OCI-LY3 (cell line): Measurements from ENCODE around the gene DNAJC6.

Source experiments
- H2AFZ ChIP-seq: fragments of 200-600, 300-600 bp; shearing (Covaris generic); 2 replicates; pipeline ENCODE4 v1.6.0; 2014; ENCODE audit warnings: antibody characterized with exemption, low read depth, low read length
- H3K27ac ChIP-seq: fragments of 200-600, 300-600 bp; sonication (generic); 2 replicates; pipeline ENCODE4 v1.5.1; 2014; ENCODE audit warnings: mild to moderate bottlenecking, low read length, moderate library complexity, mixed read lengths
- H3K27me3 ChIP-seq: fragments of 200-600, 300-600 bp; sonication (generic); 2 replicates; pipeline ENCODE4 v1.6.1; 2014; ENCODE audit warnings: low read depth, low read length, mixed read lengths
- H3K36me3 ChIP-seq: fragments of 200-600, 300-600 bp; sonication (generic); replicated peaks from 2 replicates; pipeline ENCODE3; 2014; ENCODE audit warnings: low read depth, low read length, mixed read lengths
- H3K4me1 ChIP-seq: fragments of 300-600, 200-600 bp; sonication (generic); 2 replicates; pipeline ENCODE4 v1.6.1; 2014; ENCODE audit warnings: low read length, mixed read lengths
- H3K4me2 ChIP-seq: fragments of 200-600, 300-600 bp; sonication (generic); 2 replicates; pipeline ENCODE4 v1.6.1; 2014; ENCODE audit warnings: low read length, mixed read lengths
- H3K4me3 ChIP-seq: fragments of 300-600, 200-600 bp; sonication (generic); 2 replicates; pipeline ENCODE4 v1.5.1; 2014; ENCODE audit warnings: antibody characterized with exemption, mild to moderate bottlenecking, low read length, moderate library complexity
- H3K79me2 ChIP-seq: fragments of 300-600, 200-600 bp; shearing (Covaris generic); 2 replicates; pipeline ENCODE4 v1.6.1; 2014; ENCODE audit warnings: mild to moderate bottlenecking, low read length, mixed read lengths
- H3K9ac ChIP-seq: fragments of 300-600, 200-600 bp; shearing (Covaris generic); 2 replicates; pipeline ENCODE4 v1.6.0; 2014; ENCODE audit warnings: mild to moderate bottlenecking, low read length, moderate library complexity
- H3K9me3 ChIP-seq: fragments of 200-600, 300-600 bp; shearing (Covaris generic); 2 replicates; pipeline ENCODE4 v1.6.1; 2014; ENCODE audit warnings: low read length, mixed read lengths; ENCODE audit not compliant: insufficient read depth
- H4K20me1 ChIP-seq: fragments of 200-600, 300-600 bp; sonication (generic); 2 replicates; pipeline ENCODE4 v1.6.1; 2016; ENCODE audit warnings: low read length, mixed read lengths; ENCODE audit not compliant: insufficient read depth
- EZH2phosphoT487 ChIP-seq: fragments of 200-600 bp; shearing (Covaris generic); IDR thresholded peaks from 2 replicates; pipeline ENCODE4 v1.6.1; 2018; ENCODE audit warnings: antibody characterized with exemption, mixed run types, low read depth
- TF ChIP-seq, protein P1 (sequence below): fragments of 200-600, 300-600 bp; sonication (generic); IDR thresholded peaks from 2 replicates; pipeline ENCODE4 v1.5.1; 2014; ENCODE audit warnings: antibody characterized with exemption, low read length, low read depth

DNAJC6 gene

GRCh38 chr1:65346190-65346589, 36.8 kb downstream of the DNAJC6 start:
- TF ChIP-seq, protein P1, sequence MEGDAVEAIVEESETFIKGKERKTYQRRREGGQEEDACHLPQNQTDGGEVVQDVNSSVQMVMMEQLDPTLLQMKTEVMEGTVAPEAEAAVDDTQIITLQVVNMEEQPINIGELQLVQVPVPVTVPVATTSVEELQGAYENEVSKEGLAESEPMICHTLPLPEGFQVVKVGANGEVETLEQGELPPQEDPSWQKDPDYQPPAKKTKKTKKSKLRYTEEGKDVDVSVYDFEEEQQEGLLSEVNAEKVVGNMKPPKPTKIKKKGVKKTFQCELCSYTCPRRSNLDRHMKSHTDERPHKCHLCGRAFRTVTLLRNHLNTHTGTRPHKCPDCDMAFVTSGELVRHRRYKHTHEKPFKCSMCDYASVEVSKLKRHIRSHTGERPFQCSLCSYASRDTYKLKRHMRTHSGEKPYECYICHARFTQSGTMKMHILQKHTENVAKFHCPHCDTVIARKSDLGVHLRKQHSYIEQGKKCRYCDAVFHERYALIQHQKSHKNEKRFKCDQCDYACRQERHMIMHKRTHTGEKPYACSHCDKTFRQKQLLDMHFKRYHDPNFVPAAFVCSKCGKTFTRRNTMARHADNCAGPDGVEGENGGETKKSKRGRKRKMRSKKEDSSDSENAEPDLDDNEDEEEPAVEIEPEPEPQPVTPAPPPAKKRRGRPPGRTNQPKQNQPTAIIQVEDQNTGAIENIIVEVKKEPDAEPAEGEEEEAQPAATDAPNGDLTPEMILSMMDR: no peak
- no peak for TF ChIP-seq EZH2phosphoT487

GRCh38 chr1:65355031-65355712, 45.8 kb downstream of the DNAJC6 start:
- Histone ChIP-seq H3K79me2 (no peaks in the 10 kb centered on the region), H2AFZ (no peak overlapping the region), H3K4me2 (no peak overlapping the region), H3K4me3 (no peak overlapping the region), H4K20me1 (no peaks in the 10 kb centered on the region), H3K9ac (no peak overlapping the region), H3K36me3 (no peaks in the 10 kb centered on the region), H3K4me1 (no peaks in the 10 kb centered on the region), H3K27me3 (no peaks in the 10 kb centered on the region), H3K27ac (no peak overlapping the region), H3K9me3 (no peaks in the 10 kb centered on the region)
- TF ChIP-seq, protein P1: no peak
- no peak for TF ChIP-seq EZH2phosphoT487

More at GRCh38 chr1:65346190-65346589, 36.8 kb downstream of the DNAJC6 start:
- no peaks in the 10 kb centered on the region for H3K79me2 ChIP-seq
- no peaks in the 10 kb centered on the region for H3K36me3 ChIP-seq
- no peak overlapping the region for H3K9ac ChIP-seq
- H3K4me3 ChIP-seq: no peak overlapping the region
- no peak overlapping the region for H3K4me2 ChIP-seq
- H2AFZ ChIP-seq: no peak overlapping the region
- H3K27ac ChIP-seq: no peak overlapping the region
- no peaks in the 10 kb centered on the region for H3K4me1 ChIP-seq
- no peaks in the 10 kb centered on the region for H3K9me3 ChIP-seq
- H3K27me3 ChIP-seq: no peaks in the 10 kb centered on the region
- no peaks in the 10 kb centered on the region for H4K20me1 ChIP-seq

- TF ChIP-seq, protein P1: no peak
- TF ChIP-seq EZH2phosphoT487: no peak
- H3K4me3 ChIP-seq: no peak overlapping the region
- no peaks in the 10 kb centered on the region for H3K4me1 ChIP-seq
- no peaks in the 10 kb centered on the region for H3K27me3 ChIP-seq
- H3K4me2 ChIP-seq: no peak overlapping the region
- H3K9ac ChIP-seq: no peak overlapping the region
- H2AFZ ChIP-seq: no peak overlapping the region
- no peaks in the 10 kb centered on the region for H3K9me3 ChIP-seq
- H3K27ac ChIP-seq: no peak overlapping the region
- no peaks in the 10 kb centered on the region for H3K79me2 ChIP-seq
- H4K20me1 ChIP-seq: no peaks in the 10 kb centered on the region
- H3K36me3 ChIP-seq: no peaks in the 10 kb centered on the region
Measured at GRCh38 chr1:65357291-65357960, 48.1 kb downstream of the DNAJC6 start.

DNA sequence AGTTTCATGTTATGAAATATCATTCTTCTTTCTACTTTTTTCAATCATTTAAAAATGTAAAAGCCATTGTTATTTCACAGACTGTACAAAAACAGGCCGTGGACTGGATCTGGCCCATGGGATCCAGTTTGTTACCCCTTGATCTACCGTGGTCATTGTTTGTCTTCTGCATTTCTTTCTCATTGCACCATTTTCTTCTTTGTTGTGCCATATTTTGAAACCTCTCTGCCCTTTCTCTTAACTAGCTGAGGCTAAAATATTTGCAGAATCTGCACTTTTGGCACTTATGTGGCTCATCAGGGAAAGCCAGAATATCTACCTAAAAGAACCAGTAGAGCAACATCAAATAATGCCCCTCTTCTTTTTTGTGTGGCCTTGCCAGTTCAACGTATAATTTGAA, 50.5 kb downstream of the DNAJC6 start:
- no peaks in the 10 kb centered on the region for H3K36me3 ChIP-seq
- H2AFZ ChIP-seq: no peak overlapping the region
- H3K27ac ChIP-seq: no peak overlapping the region
- H3K9me3 ChIP-seq: no peaks in the 10 kb centered on the region
- no peaks in the 10 kb centered on the region for H4K20me1 ChIP-seq
- H3K9ac ChIP-seq: no peak overlapping the region
- H3K4me2 ChIP-seq: no peak overlapping the region
- H3K79me2 ChIP-seq: no peaks in the 10 kb centered on the region
- no peak overlapping the region for H3K4me3 ChIP-seq
- no peaks in the 10 kb centered on the region for H3K27me3 ChIP-seq
- TF ChIP-seq, protein P1: no peak
- no peak for TF ChIP-seq EZH2phosphoT487
- no peaks in the 10 kb centered on the region for H3K4me1 ChIP-seq
